ENCODE data around the gene MTR. TPM values are rescaled to one million over a fixed set of nuclear protein-coding genes. Genes with fewer than 3 reads are reported as not detected.

MTR gene
- total and polyA plus RNA-seq, 4 donors: 4.4 to 49.3 (median 21.6) TPM

- H3K9ac ChIP-seq (ENCODE audit: insufficient read depth in 1 of 2, low read length in 2 of 2): no peak overlapping the region
- no peaks in the 10 kb centered on the region for H3K27me3 ChIP-seq (ENCODE audit: control insufficient read depth in 3 of 3, insufficient read depth in 3 of 3, low read length in 2 of 3)
- H3K27ac ChIP-seq (ENCODE audit: low read depth in 1 of 2, low read length in 1 of 2): no peak overlapping the region
- DNase-seq (no peak), ATAC-seq (ENCODE audit: insufficient read depth, low FRiP score) (no peak)
- WGBS, 2 donors: 73 to 82% methylated on average over 4 of the region's 4 CpGs
- H3K36me3 ChIP-seq (ENCODE audit: control insufficient read depth in 4 of 4, insufficient read depth in 4 of 4, low read length in 4 of 4): peaks cover 14 to 30% (median 18%) of the 10 kb centered on the region in 4 donors
- H3K4me3 ChIP-seq: no peak overlapping the region
- no peak for TF ChIP-seq CTCF (IDR thresholded peaks at IDR 0.05; ENCODE audit: control extremely low read depth, extremely low read depth)
- peaks cover 0 to 3% (median 0%) of the 10 kb centered on the region in 5 donors for H3K4me1 ChIP-seq (ENCODE audit: control insufficient read depth in 5 of 5, insufficient read depth in 5 of 5, low read length in 5 of 5)
- H3K9me3 ChIP-seq (ENCODE audit: control insufficient read depth in 4 of 4, insufficient read depth in 3 of 4, low read length in 3 of 4): no peaks in the 10 kb centered on the region
Measured at GRCh38 chr1:236882678-236883077, 87.6 kb downstream of the MTR start.

GRCh38 chr1:236886199-236886598, 91.1 kb downstream of the MTR start:
- ATAC-seq (ENCODE audit: insufficient read depth, low FRiP score): no peak
- H3K36me3 ChIP-seq (ENCODE audit: control insufficient read depth in 4 of 4, insufficient read depth in 4 of 4, low read length in 4 of 4): peaks cover 11 to 32% (median 23%) of the 10 kb centered on the region in 4 donors
- 68 to 77% methylated on average over 1 of the region's 1 CpG for WGBS, 2 donors

GRCh38 chr1:236887081-236887480, 92.0 kb downstream of the MTR start:
- peaks cover 11 to 38% (median 27%) of the 10 kb centered on the region in 4 donors for H3K36me3 ChIP-seq (ENCODE audit: control insufficient read depth in 4 of 4, insufficient read depth in 4 of 4, low read length in 4 of 4)
- H3K4me3 ChIP-seq: no peak overlapping the region
- TF ChIP-seq CTCF (IDR thresholded peaks at IDR 0.05; ENCODE audit: control extremely low read depth, extremely low read depth): no peak
- peaks cover 0 to 6% (median 0%) of the 10 kb centered on the region in 5 donors for H3K4me1 ChIP-seq (ENCODE audit: control insufficient read depth in 5 of 5, insufficient read depth in 5 of 5, low read length in 5 of 5)
- H3K9me3 ChIP-seq (ENCODE audit: control insufficient read depth in 4 of 4, insufficient read depth in 3 of 4, low read length in 3 of 4): no peaks in the 10 kb centered on the region
- H3K27me3 ChIP-seq (ENCODE audit: control insufficient read depth in 3 of 3, insufficient read depth in 3 of 3, low read length in 2 of 3): no peaks in the 10 kb centered on the region
- 92 to 97% methylated on average over 8 of the region's 8 CpGs for WGBS, 2 donors
- no peak overlapping the region for H3K27ac ChIP-seq (ENCODE audit: low read depth in 1 of 2, low read length in 1 of 2)
- no peak for DNase-seq
- ATAC-seq (ENCODE audit: insufficient read depth, low FRiP score): no peak
- H3K9ac ChIP-seq (ENCODE audit: insufficient read depth in 1 of 2, low read length in 2 of 2): no peak overlapping the region

More at GRCh38 chr1:236886199-236886598, 91.1 kb downstream of the MTR start:
- no peak for DNase-seq
- Histone ChIP-seq H3K27me3 (ENCODE audit: control insufficient read depth in 3 of 3, insufficient read depth in 3 of 3, low read length in 2 of 3) (no peaks in the 10 kb centered on the region), H3K9ac (ENCODE audit: insufficient read depth in 1 of 2, low read length in 2 of 2) (no peak overlapping the region), H3K9me3 (ENCODE audit: control insufficient read depth in 4 of 4, insufficient read depth in 3 of 4, low read length in 3 of 4) (no peaks in the 10 kb centered on the region), H3K4me1 (ENCODE audit: control insufficient read depth in 5 of 5, insufficient read depth in 5 of 5, low read length in 5 of 5) (peaks cover 0 to 6% (median 0%) of the 10 kb centered on the region in 5 donors), H3K4me3 (no peak overlapping the region), H3K27ac (ENCODE audit: low read depth in 1 of 2, low read length in 1 of 2) (peak overlapping the region in 1 of 2 donors; percentile 65)
- TF ChIP-seq CTCF (IDR thresholded peaks at IDR 0.05; ENCODE audit: control extremely low read depth, extremely low read depth): no peak

- H3K27ac ChIP-seq (ENCODE audit: low read depth in 1 of 2, low read length in 1 of 2): peak overlapping the region in 1 of 2 donors; percentile 51
- no peak overlapping the region for H3K9ac ChIP-seq (ENCODE audit: insufficient read depth in 1 of 2, low read length in 2 of 2)
- ATAC-seq (ENCODE audit: insufficient read depth, low FRiP score) (no peak), DNase-seq (no peak)
- no peaks in the 10 kb centered on the region for H3K27me3 ChIP-seq (ENCODE audit: control insufficient read depth in 3 of 3, insufficient read depth in 3 of 3, low read length in 2 of 3)
- H3K4me1 ChIP-seq (ENCODE audit: control insufficient read depth in 5 of 5, insufficient read depth in 5 of 5, low read length in 5 of 5): peaks cover 0 to 6% (median 0%) of the 10 kb centered on the region in 5 donors
- H3K9me3 ChIP-seq (ENCODE audit: control insufficient read depth in 4 of 4, insufficient read depth in 3 of 4, low read length in 3 of 4): no peaks in the 10 kb centered on the region
- H3K36me3 ChIP-seq (ENCODE audit: control insufficient read depth in 4 of 4, insufficient read depth in 4 of 4, low read length in 4 of 4): peaks cover 18 to 41% (median 30%) of the 10 kb centered on the region in 4 donors
- no peak for TF ChIP-seq CTCF (IDR thresholded peaks at IDR 0.05; ENCODE audit: control extremely low read depth, extremely low read depth)
- no peak overlapping the region for H3K4me3 ChIP-seq
- 80% methylated on average over 4 of the region's 4 CpGs for WGBS, 2 donors
Measured at GRCh38 chr1:236888126-236888525, 93.0 kb downstream of the MTR start.
